ENCODE data around the gene MINDY4. TPM values are rescaled to one million over a fixed set of nuclear protein-coding genes. Genes with fewer than 3 reads are reported as not detected.

The MINDY4 gene
- total RNA-seq, 1 donor from 2014 or later, result 4.1 TPM

DNA sequence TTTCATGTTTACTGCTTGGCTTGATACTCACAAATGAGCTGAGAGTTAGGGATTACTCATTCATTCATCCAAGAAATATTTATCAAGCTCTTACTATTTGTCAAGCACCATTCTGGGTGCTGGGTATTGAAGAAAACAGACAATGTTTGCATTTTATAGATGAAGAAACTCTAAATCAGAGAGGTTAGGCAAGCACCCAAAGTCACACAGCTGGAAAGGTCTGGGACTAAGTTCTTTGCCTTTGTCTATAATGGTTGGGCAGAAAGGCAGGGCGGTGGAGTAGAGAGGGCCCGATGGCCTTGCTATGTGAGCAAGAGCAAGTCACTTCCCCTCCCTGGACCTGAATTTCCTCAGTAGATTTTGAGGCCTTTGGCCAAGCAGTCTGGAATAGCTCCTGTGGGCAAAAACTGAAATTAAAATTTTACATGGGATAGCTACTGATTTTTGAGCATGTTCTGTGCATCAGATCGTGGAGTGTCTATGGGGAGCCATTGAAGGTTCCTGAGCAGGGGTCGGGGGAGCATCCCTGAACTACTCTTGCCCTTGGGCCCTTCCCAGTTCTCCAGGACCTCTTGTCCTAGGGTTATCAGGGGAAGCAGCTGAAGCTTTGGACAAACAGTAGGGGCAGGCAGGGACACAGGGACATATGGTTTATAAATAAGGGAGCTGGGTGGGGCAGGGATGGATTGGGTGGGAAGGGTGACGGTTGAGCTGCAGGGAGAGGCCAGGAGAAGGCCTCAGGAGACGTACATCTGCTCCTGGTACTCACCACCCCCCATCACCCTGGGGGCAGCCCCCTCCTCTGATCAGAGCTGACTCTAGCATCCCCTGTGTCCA is 163.7 kb downstream of the MINDY4 start:
- Histone ChIP-seq H3K27ac (ENCODE audit: low read depth, low read length) (no peak overlapping the region), H3K36me3 (ENCODE audit: insufficient read depth, low read length) (no peaks in the 10 kb centered on the region), H3K79me2 (ENCODE audit: insufficient read depth, low read length) (no peaks in the 10 kb centered on the region), H3K27me3 (ENCODE audit: insufficient read depth, low read length) (peaks cover 15% of the 10 kb centered on the region), H3K9me3 (ENCODE audit: insufficient read depth, low read depth, low read length) (no peaks in the 10 kb centered on the region), H2AFZ (ENCODE audit: low read depth, low read length) (no peak overlapping the region), H3K4me1 (ENCODE audit: insufficient read depth, low read length) (peaks cover 4% of the 10 kb centered on the region), H4K20me1 (ENCODE audit: insufficient read depth, low read length) (no peaks in the 10 kb centered on the region), H3K4me2 (ENCODE audit: low read length) (no peak overlapping the region), H3K9ac (ENCODE audit: low read length) (no peak overlapping the region), H3K4me3 (ENCODE audit: insufficient read depth, low read depth, low read length) (no peak overlapping the region)
- peaks cover 20% of the 10 kb centered on the region for H3K27me3 Mint-ChIP-seq (ENCODE audit: low read depth, unreplicated experiment)
- peaks cover 9% of the 10 kb centered on the region for H3K4me1 Mint-ChIP-seq (ENCODE audit: low read depth, unreplicated experiment)
- H3K36me3 Mint-ChIP-seq (ENCODE audit: low read depth, unreplicated experiment), result no peaks in the 10 kb centered on the region
- no peak overlapping the region for H3K4me3 Mint-ChIP-seq (ENCODE audit: unreplicated experiment)
- H3K9me3 Mint-ChIP-seq (ENCODE audit: unreplicated experiment), result no peaks in the 10 kb centered on the region
- H3K27ac Mint-ChIP-seq (ENCODE audit: unreplicated experiment), result no peak overlapping the region
- TF ChIP-seq EZH2 (IDR thresholded peaks at IDR 0.05; ENCODE audit: insufficient read depth, low read length), result no peak
- no peak for TF ChIP-seq CTCF (IDR thresholded peaks at IDR 0.05; ENCODE audit: insufficient read depth, low read depth, low read length)
- DNase-seq (ENCODE audit: low read depth), result no peak
- FAIRE-seq, result no peak

DNA sequence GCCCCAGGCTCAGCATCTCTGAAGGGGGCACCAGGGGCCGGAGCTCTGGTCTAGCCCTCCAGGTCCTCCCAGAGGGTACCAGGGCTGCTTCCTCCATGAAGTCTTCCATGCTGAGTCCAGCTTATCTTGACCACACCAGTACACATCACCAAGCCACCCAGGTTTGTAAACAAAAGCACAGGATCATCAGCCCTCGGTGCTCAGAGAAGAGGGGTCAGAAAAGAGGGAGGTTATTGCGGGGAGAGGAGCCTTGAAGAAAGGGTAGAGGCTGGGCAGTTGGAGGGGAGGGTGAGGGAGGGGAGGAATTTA is 164.3 kb downstream of the MINDY4 start:
- Mint-ChIP-seq H3K27ac (ENCODE audit: unreplicated experiment) (no peak overlapping the region), H3K36me3 (ENCODE audit: low read depth, unreplicated experiment) (no peaks in the 10 kb centered on the region), H3K9me3 (ENCODE audit: unreplicated experiment) (no peaks in the 10 kb centered on the region), H3K27me3 (ENCODE audit: low read depth, unreplicated experiment) (peaks cover 20% of the 10 kb centered on the region), H3K4me3 (ENCODE audit: unreplicated experiment) (no peak overlapping the region), H3K4me1 (ENCODE audit: low read depth, unreplicated experiment) (peaks cover 9% of the 10 kb centered on the region)
- H3K36me3 ChIP-seq (ENCODE audit: insufficient read depth, low read length), result no peaks in the 10 kb centered on the region
- no peak overlapping the region for H3K27ac ChIP-seq (ENCODE audit: low read depth, low read length)
- no peak for FAIRE-seq
- peaks cover 4% of the 10 kb centered on the region for H3K4me1 ChIP-seq (ENCODE audit: insufficient read depth, low read length)
- no peak for DNase-seq (ENCODE audit: low read depth)
- H3K79me2 ChIP-seq (ENCODE audit: insufficient read depth, low read length), result no peaks in the 10 kb centered on the region
- H3K4me3 ChIP-seq (ENCODE audit: insufficient read depth, low read depth, low read length), result no peak overlapping the region
- H3K4me2 ChIP-seq (ENCODE audit: low read length), result no peak overlapping the region
- TF ChIP-seq EZH2 (IDR thresholded peaks at IDR 0.05; ENCODE audit: insufficient read depth, low read length) (no peak), CTCF (IDR thresholded peaks at IDR 0.05; ENCODE audit: insufficient read depth, low read depth, low read length) (no peak)
- H3K9ac ChIP-seq (ENCODE audit: low read length), result no peak overlapping the region
- H2AFZ ChIP-seq (ENCODE audit: low read depth, low read length), result no peak overlapping the region
- H3K27me3 ChIP-seq (ENCODE audit: insufficient read depth, low read length), result peaks cover 19% of the 10 kb centered on the region
- no peaks in the 10 kb centered on the region for H3K9me3 ChIP-seq (ENCODE audit: insufficient read depth, low read depth, low read length)
- no peaks in the 10 kb centered on the region for H4K20me1 ChIP-seq (ENCODE audit: insufficient read depth, low read length)

GRCh38 chr7:30936650-30937245 is 165.5 kb downstream of the MINDY4 start:
- H3K4me1 ChIP-seq (ENCODE audit: insufficient read depth, low read length), result peaks cover 4% of the 10 kb centered on the region
- H4K20me1 ChIP-seq (ENCODE audit: insufficient read depth, low read length), result no peaks in the 10 kb centered on the region
- Mint-ChIP-seq H3K4me1 (ENCODE audit: low read depth, unreplicated experiment) (peaks cover 5% of the 10 kb centered on the region), H3K4me3 (ENCODE audit: unreplicated experiment) (no peak overlapping the region), H3K27me3 (ENCODE audit: low read depth, unreplicated experiment) (peaks cover 24% of the 10 kb centered on the region), H3K9me3 (ENCODE audit: unreplicated experiment) (peaks cover 2% of the 10 kb centered on the region), H3K36me3 (ENCODE audit: low read depth, unreplicated experiment) (no peaks in the 10 kb centered on the region), H3K27ac (ENCODE audit: unreplicated experiment) (no peak overlapping the region)
- no peak overlapping the region for H3K4me2 ChIP-seq (ENCODE audit: low read length)
- TF ChIP-seq EZH2 (IDR thresholded peaks at IDR 0.05; ENCODE audit: insufficient read depth, low read length) (no peak), CTCF (IDR thresholded peaks at IDR 0.05; ENCODE audit: insufficient read depth, low read depth, low read length) (no peak)
- H3K27me3 ChIP-seq (ENCODE audit: insufficient read depth, low read length), result peaks cover 32% of the 10 kb centered on the region
- no peaks in the 10 kb centered on the region for H3K36me3 ChIP-seq (ENCODE audit: insufficient read depth, low read length)
- FAIRE-seq (no peak), DNase-seq (ENCODE audit: low read depth) (no peak)
- no peaks in the 10 kb centered on the region for H3K79me2 ChIP-seq (ENCODE audit: insufficient read depth, low read length)
- no peak overlapping the region for H2AFZ ChIP-seq (ENCODE audit: low read depth, low read length)
- no peak overlapping the region for H3K27ac ChIP-seq (ENCODE audit: low read depth, low read length)
- H3K4me3 ChIP-seq (ENCODE audit: insufficient read depth, low read depth, low read length), result no peak overlapping the region
- no peaks in the 10 kb centered on the region for H3K9me3 ChIP-seq (ENCODE audit: insufficient read depth, low read depth, low read length)
- no peak overlapping the region for H3K9ac ChIP-seq (ENCODE audit: low read length)
